Activated T-cell treated with anti-CD3 and anti-CD28 coated beads, Interleukin-2, amount 50 U/mL, for 48 hours (primary cell): ENCODE data around the gene EIF4B.
"Not testable (repeated sequence)": the region's sequence is repeated elsewhere in the genome, so short reads cannot be mapped to it uniquely, and the experiment has no call there.

Experiments
- DNase-seq, 2 experiments: peaks; one replicate each; pipeline ENCODE4 v3.0.0-alpha.2; 2020

EIF4B gene, protein sequence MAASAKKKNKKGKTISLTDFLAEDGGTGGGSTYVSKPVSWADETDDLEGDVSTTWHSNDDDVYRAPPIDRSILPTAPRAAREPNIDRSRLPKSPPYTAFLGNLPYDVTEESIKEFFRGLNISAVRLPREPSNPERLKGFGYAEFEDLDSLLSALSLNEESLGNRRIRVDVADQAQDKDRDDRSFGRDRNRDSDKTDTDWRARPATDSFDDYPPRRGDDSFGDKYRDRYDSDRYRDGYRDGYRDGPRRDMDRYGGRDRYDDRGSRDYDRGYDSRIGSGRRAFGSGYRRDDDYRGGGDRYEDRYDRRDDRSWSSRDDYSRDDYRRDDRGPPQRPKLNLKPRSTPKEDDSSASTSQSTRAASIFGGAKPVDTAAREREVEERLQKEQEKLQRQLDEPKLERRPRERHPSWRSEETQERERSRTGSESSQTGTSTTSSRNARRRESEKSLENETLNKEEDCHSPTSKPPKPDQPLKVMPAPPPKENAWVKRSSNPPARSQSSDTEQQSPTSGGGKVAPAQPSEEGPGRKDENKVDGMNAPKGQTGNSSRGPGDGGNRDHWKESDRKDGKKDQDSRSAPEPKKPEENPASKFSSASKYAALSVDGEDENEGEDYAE

GRCh38 chr12:53005986-53006809 lies at the start of gene EIF4B:
TSS of gene EIF4B (plus strand) at chr12:53006456. CDS start at chr12:53006484, 28 bp downstream.
- DNase-seq: peak; percentile 98 to 99

GRCh38 chr12:52956987-52957386 lies 49.3 kb upstream of the EIF4B start:
- no peak for DNase-seq

GRCh38 chr12:52964556-52965336 lies 41.5 kb upstream of the EIF4B start:
- no peak for DNase-seq

GRCh38 chr12:52965337-52965731 lies 40.9 kb upstream of the EIF4B start:
- no peak for DNase-seq

DNA sequence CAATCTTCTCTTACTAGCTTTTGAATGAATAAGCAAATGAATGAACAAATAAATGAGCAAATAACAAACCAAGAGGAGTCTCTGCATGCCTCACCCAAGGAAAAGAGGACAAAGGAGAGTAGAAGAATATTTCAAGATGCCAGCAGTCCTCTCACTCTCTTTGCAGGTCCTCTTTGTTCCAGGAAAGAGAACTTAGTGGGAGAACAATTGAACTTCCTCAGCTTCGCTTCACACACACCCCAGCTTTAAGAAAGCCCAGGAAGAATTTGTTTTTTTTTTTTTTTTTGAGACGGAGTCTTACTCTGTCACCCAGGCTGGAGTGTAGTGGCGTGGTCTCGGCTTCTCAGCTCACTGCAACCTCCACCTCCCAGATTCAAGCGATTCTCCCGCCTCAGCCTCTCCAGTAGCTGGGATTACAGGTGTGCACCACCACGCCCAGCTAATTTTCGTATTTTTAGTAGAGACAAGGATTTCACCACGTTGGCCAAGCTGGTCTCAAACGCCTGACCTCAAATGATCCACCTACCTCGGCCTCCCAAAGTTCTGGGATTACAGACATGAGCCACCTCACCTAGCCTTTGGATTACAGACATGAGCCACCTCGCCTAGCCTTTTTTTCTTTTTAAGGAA lies 37.0 kb upstream of the EIF4B start:
- no peak for DNase-seq

DNA sequence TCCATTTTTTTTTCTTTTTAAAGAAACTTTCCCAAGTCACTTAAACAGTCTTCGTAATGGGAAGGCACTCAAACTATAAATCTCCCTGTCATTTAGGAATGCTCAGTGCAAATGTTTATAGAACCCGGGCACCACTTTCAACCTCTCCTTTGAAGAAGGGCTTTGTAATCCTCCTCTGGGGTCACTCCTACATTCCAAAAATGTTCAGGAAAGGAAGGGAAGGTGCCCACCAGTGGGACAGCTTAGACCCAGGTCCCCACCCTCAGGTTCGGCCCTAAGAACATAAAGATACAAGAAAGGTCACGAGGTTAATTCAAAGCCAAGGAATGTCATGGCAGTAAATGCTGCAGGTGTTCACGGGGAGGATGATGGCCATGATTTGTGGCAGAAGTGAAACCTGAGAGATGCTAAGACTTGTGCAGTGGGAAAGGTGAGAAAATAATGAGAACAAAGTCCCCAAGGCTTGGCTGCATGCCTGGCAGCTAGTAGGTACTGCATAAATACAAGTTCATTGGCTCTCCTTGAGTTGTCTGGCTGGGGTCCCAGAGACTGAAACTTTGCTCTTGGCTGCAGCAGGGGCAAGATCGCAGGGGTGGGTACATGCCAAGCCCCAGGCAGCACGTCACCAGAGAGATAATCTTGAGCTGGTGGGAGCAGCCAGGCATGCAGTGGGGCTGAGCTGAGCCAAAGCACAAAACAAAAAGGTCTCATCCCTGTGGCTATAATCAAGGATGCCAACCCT lies 36.3 kb upstream of the EIF4B start:
- no peak for DNase-seq

- no peak for DNase-seq
Observed at GRCh38 chr12:52971679-52972329, 34.5 kb upstream of the EIF4B start.

- DNase-seq: no peak
Observed at GRCh38 chr12:52975204-52975603, 31.1 kb upstream of the EIF4B start.

DNA sequence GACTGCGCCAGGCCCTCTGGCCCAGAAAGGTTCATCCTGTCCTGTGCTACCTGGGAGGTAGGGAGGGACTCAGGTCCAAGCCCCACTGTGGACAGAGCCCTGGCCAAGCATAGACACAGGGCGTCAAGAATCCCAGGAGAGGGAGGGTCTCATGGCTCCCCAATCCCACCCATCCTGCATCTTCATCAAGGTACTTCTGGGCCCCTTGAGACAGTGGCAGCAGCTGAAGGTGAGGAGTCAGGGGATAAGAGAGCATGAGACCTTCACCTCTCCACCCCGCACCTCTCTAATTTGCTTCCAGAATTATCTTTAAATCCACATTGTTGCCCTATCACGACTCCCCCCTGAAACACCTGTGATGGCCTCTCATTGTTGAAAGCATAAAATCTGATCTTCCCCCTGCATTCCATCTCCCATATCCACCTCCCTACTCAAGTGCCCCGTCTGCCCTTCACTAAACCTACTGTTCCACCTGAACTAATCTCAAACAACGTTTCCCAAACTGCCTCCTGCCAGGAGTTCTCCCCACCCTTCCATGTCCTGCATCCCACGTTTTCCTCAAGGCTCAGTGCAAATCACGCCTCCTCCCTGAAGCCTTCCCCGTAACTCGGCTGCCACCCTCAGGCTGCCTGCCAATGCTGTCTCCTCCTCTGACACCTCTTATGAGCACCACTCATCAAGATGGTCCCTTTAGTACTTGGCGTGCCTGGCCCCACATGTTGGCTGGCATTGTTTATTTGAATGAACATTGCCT lies 30.3 kb upstream of the EIF4B start:
- no peak for DNase-seq

DNA sequence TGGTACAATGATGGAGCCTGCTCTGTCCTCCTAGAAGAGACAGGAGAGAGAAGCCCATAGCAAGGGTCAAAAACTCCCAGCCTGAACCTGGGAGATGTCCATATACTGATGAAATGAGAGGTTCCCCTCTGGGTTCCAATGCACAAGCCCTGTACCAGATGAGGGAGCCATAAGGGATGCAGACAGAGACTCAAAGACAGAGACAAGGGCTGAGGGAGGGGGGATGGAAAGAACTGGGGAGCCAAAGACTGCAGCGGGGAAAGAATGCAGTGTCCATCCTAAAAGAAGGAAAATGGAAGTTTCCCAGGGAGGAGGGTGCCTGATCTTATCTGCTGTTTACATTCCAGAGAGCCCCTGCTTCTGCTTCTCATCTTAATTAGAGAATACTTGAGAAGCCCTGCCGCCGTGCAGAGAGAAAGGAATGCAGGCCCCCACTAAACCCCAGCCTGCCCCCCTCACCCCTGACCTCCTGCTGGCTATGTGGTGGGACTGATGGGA lies 29.6 kb upstream of the EIF4B start:
- no peak for DNase-seq

GRCh38 chr12:52977170-52977569 lies 29.1 kb upstream of the EIF4B start:
- DNase-seq: no peak

GRCh38 chr12:52980096-52980649 lies 26.1 kb upstream of the EIF4B start:
- DNase-seq: no peak

DNA sequence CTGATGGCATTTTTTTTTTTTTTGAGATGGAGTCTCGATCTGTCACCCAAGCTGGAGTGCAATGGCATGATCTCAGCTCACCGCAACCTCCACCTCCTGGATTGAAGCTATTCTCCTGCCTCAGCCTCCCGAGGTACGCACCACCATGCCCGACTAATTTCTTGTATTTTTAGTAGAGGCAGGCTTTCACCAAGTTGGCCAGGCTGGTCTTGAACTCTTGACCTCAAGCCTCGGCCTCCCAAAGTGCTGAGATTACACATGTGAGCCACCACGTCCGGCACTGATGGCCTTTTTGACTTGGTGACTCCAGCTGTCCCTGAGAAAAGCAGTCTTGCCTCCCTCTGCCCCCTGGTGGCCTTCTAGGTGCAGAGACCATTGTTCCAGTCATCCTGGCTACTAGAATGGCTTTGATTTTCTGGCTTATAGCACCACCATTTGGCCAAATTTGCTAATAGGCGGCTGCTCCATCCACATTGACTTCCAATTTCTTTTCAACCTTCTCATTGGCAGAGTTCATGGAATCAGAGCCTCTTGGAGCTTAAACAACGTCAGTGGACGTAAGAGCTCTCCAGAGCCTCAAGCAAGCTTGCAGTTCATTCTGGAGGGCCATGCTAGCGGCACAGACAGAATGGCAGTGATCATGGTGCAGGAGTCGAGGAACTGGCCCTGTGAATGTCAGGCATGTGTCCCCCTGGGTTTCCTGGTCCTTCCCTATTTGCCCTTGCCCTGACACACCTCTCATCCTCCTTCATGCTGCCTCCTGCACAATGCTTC lies 25.4 kb upstream of the EIF4B start:
- peak; percentile 85 to 86 for DNase-seq

DNA sequence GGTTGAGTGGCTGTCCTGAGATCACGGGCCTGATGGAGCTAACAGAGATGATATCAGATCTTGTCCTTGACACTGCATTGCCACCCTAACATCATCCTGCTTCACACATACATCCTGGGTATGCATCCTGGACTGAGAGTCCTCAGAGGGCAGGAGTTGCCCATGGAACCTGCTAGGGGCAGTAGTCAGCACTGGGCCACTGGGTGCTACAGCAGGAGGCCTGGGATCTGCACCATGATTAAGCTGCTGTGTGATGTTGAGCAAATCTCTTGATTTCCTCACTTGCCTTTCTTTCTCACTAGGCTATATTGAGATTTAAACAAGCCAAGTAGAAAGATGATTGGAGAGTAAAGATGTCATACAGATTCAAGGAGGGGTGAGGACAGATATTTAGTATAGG lies 22.1 kb upstream of the EIF4B start:
- no peak for DNase-seq

DNA sequence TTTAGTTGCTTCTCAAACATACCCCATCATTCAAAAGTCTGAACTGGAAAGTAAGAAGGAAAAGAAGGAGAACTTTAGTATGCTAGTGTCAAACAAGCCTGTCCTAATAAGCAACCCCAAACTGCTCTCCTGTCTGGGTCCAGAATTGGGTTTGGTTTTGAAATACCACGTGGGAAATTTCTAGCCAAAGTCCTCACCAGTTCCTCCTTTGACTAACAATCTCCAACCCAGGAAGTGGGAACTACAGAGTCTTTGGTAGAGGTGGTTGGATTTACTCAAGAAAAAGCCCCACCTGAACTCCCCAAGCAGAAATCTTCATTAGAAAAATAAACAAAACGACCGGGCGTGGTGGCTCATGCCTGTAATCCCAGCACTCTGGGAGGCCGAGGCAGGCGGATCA lies 17.4 kb upstream of the EIF4B start:
- no peak for DNase-seq

DNA sequence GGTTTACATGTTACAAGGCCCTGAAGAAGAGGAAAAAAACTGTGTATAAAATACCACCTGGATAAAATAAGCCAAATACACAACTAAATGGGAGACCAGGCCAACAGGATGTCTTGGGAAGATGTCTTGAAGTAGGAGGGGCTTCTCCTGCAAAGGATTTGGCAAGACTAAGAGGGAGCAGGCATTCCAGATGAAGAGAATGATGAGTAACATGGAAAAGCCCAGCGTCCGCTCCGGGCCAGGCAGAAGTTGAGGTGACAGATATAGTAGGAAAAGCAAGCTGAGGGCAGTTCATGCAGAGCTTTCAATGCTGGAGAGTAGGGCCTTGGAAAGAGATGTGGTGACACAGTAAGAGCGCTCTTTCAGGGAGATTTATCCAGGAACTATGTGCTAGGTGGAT lies 16.1 kb upstream of the EIF4B start:
- DNase-seq: no peak

GRCh38 chr12:52992240-52992639 lies 14.0 kb upstream of the EIF4B start:
- not testable (repeated sequence) for DNase-seq

DNA sequence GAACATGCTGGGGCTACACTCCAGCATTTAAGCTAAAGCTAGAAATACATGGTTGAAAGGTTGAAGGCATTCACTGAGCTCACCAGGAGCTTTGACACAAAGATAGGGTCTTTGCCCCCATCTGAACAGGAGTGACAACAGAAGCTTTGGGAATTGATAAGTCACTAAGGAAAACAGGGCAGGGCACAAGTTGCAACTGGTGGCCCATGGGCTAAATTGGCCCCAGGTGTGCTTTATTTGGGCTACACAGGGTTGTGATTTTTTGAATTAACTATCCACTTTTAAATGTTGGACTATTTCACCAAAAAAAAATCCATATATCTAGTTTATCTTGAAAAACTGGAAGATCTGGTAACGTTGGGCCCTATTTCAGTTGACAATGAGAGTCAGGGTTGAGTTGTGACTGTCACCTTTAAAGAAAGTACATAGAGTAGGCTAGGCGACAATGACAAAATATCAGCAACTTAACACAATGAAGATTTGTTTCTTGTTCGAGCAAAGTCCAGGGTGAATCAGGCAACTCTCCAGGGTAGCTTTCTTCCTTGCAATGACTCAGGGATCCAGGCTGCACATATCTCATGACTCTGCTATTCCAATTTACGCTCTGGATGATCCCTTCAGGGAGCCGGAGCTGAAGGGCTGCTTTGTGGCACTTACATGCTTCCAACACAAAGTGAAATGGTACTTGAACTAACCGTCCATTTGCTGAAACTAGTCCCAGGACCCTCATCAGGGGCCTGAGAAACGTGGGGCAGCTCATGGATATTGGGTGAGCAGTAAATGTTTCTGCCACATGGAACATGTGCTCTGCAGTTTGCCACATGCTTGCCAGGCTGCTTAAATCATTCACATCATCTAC lies 13.3 kb upstream of the EIF4B start:
- no peak for DNase-seq
